Transverse colon (tissue), 4 donors: ENCODE results near the gene BRI3BP.

Source experiments
- CTCF ChIP-seq, 5 experiments: fragments of 200-600 bp in 3 of 5; fragments of 450-650 bp in 2 of 5; sonication (generic) in 3 of 5; IDR thresholded peaks; 1 replicate in 2 of 5; 2 replicates in 3 of 5; pipeline ENCODE4 v1.5.1; 2016 to 2017; ENCODE audit warnings: antibody characterized with exemption in 5 of 5, inconsistent platforms in 3 of 5, mild to moderate bottlenecking in 2 of 5, moderate library complexity in 1 of 5
- EP300 ChIP-seq: sonication (generic); formaldehyde crosslinking; IDR thresholded peaks from one replicate; pipeline ENCODE4 v1.6.1; 2017; ENCODE audit warnings: antibody characterized with exemption, low read depth
- POLR2A ChIP-seq: fragments of 450-650 bp; IDR thresholded peaks from one replicate; pipeline ENCODE4 v1.6.1; 2016; ENCODE audit warnings: antibody characterized with exemption, mild to moderate bottlenecking, moderate library complexity
- POLR2AphosphoS5 ChIP-seq, 3 donors: sonication (generic); formaldehyde crosslinking; IDR thresholded peaks; one replicate each; pipeline ENCODE4 v1.6.1; 2016; ENCODE audit warnings: antibody characterized with exemption in 3 of 3

DNA sequence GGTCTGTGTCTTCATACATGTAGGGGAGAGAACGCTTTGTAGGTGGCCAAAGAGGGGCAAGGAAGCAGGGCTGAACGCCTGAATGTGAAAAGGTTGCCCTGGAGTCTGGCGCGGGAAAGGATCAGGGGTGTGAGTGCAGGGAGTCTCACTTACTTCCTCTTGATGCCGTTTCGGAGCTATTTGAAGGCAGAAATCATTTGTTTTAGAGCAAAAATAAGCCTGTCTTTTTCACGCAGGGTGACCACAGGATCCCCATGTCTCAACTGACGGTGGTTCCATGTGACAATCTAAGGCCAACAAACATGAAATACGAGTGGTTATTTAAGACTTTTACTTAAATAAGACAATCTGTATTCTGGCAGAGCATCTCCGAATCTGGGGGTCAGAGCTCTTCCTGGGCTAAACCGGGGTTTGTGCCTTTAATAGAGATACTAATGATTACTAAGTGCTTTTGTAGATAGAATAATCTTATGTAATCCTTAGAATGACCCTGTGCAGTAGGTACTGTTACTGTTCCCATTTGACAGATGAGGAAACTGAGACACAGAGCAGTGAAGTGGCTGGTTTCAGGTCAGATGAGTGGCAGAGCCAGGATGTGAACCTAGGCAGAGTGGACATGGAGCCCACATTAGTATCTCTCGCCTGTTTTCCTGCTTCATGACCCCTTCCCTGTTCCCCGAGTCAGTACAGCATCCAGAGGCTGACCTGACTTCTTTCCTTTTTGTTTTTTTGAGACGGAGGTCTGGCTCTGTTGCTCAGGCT is 1.9 kb downstream of the BRI3BP start:
- no peak for TF ChIP-seq CTCF (IDR thresholded peaks at IDR 0.05)
- TF ChIP-seq POLR2A = no peak
- no peak for TF ChIP-seq POLR2AphosphoS5 (IDR thresholded peaks at IDR 0.05)
- TF ChIP-seq EP300 = no peak
